ENCODE results near the gene PDCD4. TPM values are rescaled to one million over a fixed set of nuclear protein-coding genes. Genes with fewer than 3 reads are reported as not detected.
A peak's percentile ranks its signal among the peaks of the same experiment; 100 is the strongest.

Gene PDCD4
- 100 to 1,000 TPM in 3 of 4 donors, 10 to 100 TPM in 1; 98.3 to 724 (median 511) TPM for total RNA-seq

DNA sequence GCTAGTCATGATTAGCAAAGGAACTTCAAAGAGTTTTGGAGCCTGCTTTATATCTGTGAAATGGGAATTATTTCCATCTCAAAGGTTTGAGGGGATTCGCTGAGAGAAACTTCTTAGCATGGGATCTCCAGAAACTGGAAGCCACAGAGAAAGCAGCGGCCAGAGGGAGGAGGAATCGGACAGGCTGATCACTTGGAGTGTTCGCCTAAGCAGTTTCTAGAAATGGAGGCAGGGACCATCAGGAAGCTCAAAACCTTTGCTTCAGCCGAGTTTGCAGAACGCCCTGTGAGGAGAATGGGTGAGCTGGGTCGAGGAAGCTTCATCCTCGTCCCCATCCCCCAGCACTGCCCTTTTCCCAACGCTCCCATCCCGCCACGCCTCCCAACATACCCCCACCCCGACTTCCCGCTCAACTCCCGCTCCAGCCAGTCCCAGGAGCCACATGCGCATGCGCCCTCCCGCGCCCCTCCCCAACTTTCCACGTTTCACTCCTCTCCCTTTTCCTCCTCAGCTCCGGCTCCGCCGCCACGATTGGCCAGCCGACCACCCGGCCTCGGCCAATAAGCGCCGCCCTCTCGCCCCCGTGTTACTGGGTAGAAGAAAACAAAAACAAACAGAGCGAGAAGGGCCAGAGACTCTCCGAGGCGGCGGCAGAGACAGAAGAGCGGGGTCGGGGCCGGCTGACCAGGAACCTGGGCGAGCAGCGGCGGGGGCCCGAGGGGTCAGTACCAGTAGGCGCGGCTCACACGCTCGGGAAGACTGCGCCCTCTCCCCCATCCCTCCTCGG lies at the start of gene PDCD4:
Gene PDCD4, plus strand, starts transcription at position 631 of the 787 bp plus-strand sequence. CDS start 4,100 bp downstream, outside the sequence.
- no peaks in the 10 kb centered on the region for H3K9me3 ChIP-seq
- no peak for TF ChIP-seq EP300 (IDR thresholded peaks at IDR 0.05; ENCODE audit: low read depth)
- TF ChIP-seq, protein P1, sequence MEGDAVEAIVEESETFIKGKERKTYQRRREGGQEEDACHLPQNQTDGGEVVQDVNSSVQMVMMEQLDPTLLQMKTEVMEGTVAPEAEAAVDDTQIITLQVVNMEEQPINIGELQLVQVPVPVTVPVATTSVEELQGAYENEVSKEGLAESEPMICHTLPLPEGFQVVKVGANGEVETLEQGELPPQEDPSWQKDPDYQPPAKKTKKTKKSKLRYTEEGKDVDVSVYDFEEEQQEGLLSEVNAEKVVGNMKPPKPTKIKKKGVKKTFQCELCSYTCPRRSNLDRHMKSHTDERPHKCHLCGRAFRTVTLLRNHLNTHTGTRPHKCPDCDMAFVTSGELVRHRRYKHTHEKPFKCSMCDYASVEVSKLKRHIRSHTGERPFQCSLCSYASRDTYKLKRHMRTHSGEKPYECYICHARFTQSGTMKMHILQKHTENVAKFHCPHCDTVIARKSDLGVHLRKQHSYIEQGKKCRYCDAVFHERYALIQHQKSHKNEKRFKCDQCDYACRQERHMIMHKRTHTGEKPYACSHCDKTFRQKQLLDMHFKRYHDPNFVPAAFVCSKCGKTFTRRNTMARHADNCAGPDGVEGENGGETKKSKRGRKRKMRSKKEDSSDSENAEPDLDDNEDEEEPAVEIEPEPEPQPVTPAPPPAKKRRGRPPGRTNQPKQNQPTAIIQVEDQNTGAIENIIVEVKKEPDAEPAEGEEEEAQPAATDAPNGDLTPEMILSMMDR (IDR thresholded peaks at IDR 0.05) = no peak
- TF ChIP-seq POLR2AphosphoS5 (IDR thresholded peaks at IDR 0.05) = peak; percentile 96 to 99 (median 99)
- peak; percentile 99 for TF ChIP-seq POLR2A (IDR thresholded peaks at IDR 0.05)
- DNase-seq = peak; percentile 100
- H3K27ac ChIP-seq = peak within 1 kb of the TSS; percentile 99 to 100 (median 99)
- H3K4me3 ChIP-seq = peak within 1 kb of the TSS; percentile 79 to 97 (median 88)
- H3K36me3 ChIP-seq = peaks cover 0 to 3% (median 0%) of the 10 kb centered on the region in 4 donors
- H3K4me1 ChIP-seq = peaks cover 14 to 71% (median 42%) of the 10 kb centered on the region in 4 donors
- intact Hi-C loops (cut with DNase I; ENCODE audit: low total_unique reads) = loop anchor here (10.0 kb wide), 1 partner anchor 47 kb away; no protein-coding TSS in a partner anchor
- no peaks in the 10 kb centered on the region for H3K27me3 ChIP-seq
- in situ Hi-C loops (cut with MboI; ENCODE audit: low pct_ligation_motif_present in 1 of 4, low pct_unique_long_range_greater_than_20kb in 1 of 4, low sequenced_read_pairs in 3 of 4) = no loop called here
- WGBS, 2 donors (ENCODE audit: low coverage in 1 of 2) = 0 to 1% methylated on average over 1 to 47 of the region's 47 CpGs

GRCh38 chr10:110822035-110822711 lies 49.6 kb upstream of the PDCD4 start:
- in situ Hi-C loops (cut with MboI; ENCODE audit: low pct_ligation_motif_present in 1 of 4, low pct_unique_long_range_greater_than_20kb in 1 of 4, low sequenced_read_pairs in 3 of 4) = no loop called here
- TF ChIP-seq POLR2AphosphoS5 (IDR thresholded peaks at IDR 0.05) (no peak), POLR2A (IDR thresholded peaks at IDR 0.05) (no peak), EP300 (IDR thresholded peaks at IDR 0.05; ENCODE audit: low read depth) (peak; percentile 35)
- Histone ChIP-seq H3K9me3 (no peaks in the 10 kb centered on the region), H3K4me1 (peaks cover 47 to 80% (median 68%) of the 10 kb centered on the region in 4 donors), H3K27me3 (no peaks in the 10 kb centered on the region), H3K36me3 (no peaks in the 10 kb centered on the region), H3K27ac (peak overlapping the region; percentile 80 to 87 (median 83)), H3K4me3 (no peak overlapping the region)
- 63 to 83% methylated on average over 3 to 4 of the region's 4 CpGs for WGBS, 2 donors (ENCODE audit: low coverage in 1 of 2)
- DNase-seq = no peak
- intact Hi-C loops (cut with DNase I; ENCODE audit: low total_unique reads) = loop anchor here (10.0 kb wide), 1 partner anchor 53 kb away; the partner anchor contains the start of gene PDCD4

DNA sequence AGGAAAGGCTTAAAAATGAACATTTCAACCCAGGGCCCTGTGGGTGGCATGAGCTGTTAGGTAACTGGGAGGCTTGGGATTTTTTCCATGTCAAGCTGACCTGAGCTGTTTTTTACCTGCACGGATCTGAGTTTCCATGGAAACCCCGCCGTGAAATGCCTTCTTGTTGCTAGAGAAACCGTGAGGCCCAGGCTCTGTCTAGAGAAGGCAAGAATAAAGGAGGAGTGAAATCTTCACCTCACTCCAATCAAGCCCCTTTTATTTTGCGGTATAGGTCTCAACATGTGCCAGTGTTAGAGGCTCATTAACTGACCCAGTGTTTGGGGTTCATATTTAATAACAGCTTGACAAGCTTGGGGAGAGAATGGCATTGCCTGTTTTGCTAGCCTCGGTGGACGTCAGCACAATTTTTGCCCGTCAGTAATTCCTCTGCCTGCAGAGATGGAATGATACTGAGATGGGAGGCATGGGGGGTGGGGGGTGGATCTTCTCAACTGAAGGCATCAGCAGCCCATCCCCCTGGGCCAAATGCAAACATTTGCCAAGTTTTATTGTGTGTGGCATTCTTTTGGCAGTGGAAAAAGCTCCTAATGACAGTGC lies 48.9 kb upstream of the PDCD4 start:
- Histone ChIP-seq H3K36me3 (no peaks in the 10 kb centered on the region), H3K9me3 (no peaks in the 10 kb centered on the region), H3K27me3 (no peaks in the 10 kb centered on the region), H3K4me1 (peaks cover 47 to 84% (median 68%) of the 10 kb centered on the region in 4 donors), H3K27ac (peak overlapping the region; percentile 80 to 87 (median 83)), H3K4me3 (no peak overlapping the region)
- intact Hi-C loops (cut with DNase I; ENCODE audit: low total_unique reads) (loop anchor here (10.0 kb wide), 1 partner anchor 52 kb away; the partner anchor contains the start of gene PDCD4), in situ Hi-C loops (cut with MboI; ENCODE audit: low pct_ligation_motif_present in 1 of 4, low pct_unique_long_range_greater_than_20kb in 1 of 4, low sequenced_read_pairs in 3 of 4) (no loop called here)
- TF ChIP-seq POLR2A (IDR thresholded peaks at IDR 0.05) = no peak
- no peak for TF ChIP-seq EP300 (IDR thresholded peaks at IDR 0.05; ENCODE audit: low read depth)
- DNase-seq = no peak
- 39 to 76% methylated on average over 3 to 8 of the region's 8 CpGs for WGBS, 2 donors (ENCODE audit: low coverage in 1 of 2)

DNA sequence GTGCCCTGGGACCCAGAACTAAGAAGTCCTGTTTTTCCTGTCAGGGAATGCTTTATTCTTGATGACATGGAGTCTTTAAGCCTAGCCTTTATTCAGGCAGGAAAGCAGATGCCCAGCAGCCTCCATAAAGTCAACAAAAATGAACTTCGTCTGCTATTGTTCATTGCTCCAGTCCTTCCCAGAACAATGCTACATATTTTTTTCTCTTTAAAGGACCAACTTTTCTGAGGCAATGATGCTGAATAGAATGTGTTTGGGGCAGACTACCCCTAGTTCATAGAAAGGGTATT lies 47.6 kb upstream of the PDCD4 start:
- Histone ChIP-seq H3K4me3 (no peak overlapping the region), H3K4me1 (peaks cover 37 to 85% (median 59%) of the 10 kb centered on the region in 4 donors), H3K9me3 (no peaks in the 10 kb centered on the region), H3K27me3 (no peaks in the 10 kb centered on the region), H3K36me3 (no peaks in the 10 kb centered on the region), H3K27ac (peak overlapping the region; percentile 80 to 87 (median 83))
- 28 to 50% methylated on average over 1 of the region's 1 CpG for WGBS, 2 donors (ENCODE audit: low coverage in 1 of 2)
- DNase-seq = no peak
- in situ Hi-C loops (cut with MboI; ENCODE audit: low pct_ligation_motif_present in 1 of 4, low pct_unique_long_range_greater_than_20kb in 1 of 4, low sequenced_read_pairs in 3 of 4) (no loop called here), intact Hi-C loops (cut with DNase I; ENCODE audit: low total_unique reads) (loop anchor here (10.0 kb wide), 1 partner anchor 51 kb away; the partner anchor contains the start of gene PDCD4)
- TF ChIP-seq POLR2AphosphoS5 (IDR thresholded peaks at IDR 0.05) = no peak
- no peak for TF ChIP-seq EP300 (IDR thresholded peaks at IDR 0.05; ENCODE audit: low read depth)
- TF ChIP-seq POLR2A (IDR thresholded peaks at IDR 0.05) = no peak
- TF ChIP-seq, protein P1 (IDR thresholded peaks at IDR 0.05) = no peak

Measured in transverse colon (tissue), 4 donors.